MM.1S (cell line): ENCODE results near the gene PAK4.

Source experiments
- EZH2 ChIP-seq: fragments of 300-600 bp; sonication (generic); optimal IDR thresholded peaks from 2 replicates; pipeline ENCODE3; 2017; ENCODE audit warnings: low read depth, mild to moderate bottlenecking, antibody characterized with exemption, low read length, mixed read lengths
- TF ChIP-seq, protein P1 (sequence below): fragments of 300-600 bp; sonication (generic); IDR thresholded peaks from 2 replicates; pipeline ENCODE4 v1.5.1; 2016; ENCODE audit warnings: antibody characterized with exemption, low read length, mixed read lengths

- TF ChIP-seq, protein P1, sequence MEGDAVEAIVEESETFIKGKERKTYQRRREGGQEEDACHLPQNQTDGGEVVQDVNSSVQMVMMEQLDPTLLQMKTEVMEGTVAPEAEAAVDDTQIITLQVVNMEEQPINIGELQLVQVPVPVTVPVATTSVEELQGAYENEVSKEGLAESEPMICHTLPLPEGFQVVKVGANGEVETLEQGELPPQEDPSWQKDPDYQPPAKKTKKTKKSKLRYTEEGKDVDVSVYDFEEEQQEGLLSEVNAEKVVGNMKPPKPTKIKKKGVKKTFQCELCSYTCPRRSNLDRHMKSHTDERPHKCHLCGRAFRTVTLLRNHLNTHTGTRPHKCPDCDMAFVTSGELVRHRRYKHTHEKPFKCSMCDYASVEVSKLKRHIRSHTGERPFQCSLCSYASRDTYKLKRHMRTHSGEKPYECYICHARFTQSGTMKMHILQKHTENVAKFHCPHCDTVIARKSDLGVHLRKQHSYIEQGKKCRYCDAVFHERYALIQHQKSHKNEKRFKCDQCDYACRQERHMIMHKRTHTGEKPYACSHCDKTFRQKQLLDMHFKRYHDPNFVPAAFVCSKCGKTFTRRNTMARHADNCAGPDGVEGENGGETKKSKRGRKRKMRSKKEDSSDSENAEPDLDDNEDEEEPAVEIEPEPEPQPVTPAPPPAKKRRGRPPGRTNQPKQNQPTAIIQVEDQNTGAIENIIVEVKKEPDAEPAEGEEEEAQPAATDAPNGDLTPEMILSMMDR, result no peak
- no peak for TF ChIP-seq EZH2
Measured at GRCh38 chr19:39206122-39206521, 80.5 kb downstream of the PAK4 start.
